Ovary (tissue), 9 donors: ENCODE measurements around the gene FBXO7. TPM values are rescaled to one million over a fixed set of nuclear protein-coding genes. Genes with fewer than 3 reads are reported as not detected.

Experiments
- DNase-seq, 5 donors: peaks; one replicate each; pipeline ENCODE4 v3.0.0-alpha.2; 2019 to 2020
- H3K27ac ChIP-seq, 2 donors: fragments of 200-600 bp; one replicate each; pipeline versions ENCODE4 v1.5.1 to v1.8.0; 2019 to 2022
- H3K27me3 ChIP-seq: fragments of 200-600 bp; one replicate; pipeline ENCODE4 v1.8.0; 2022
- H3K36me3 ChIP-seq: fragments of 200-600 bp; sonication (generic); one replicate; pipeline ENCODE4 v1.5.1; 2019
- H3K4me1 ChIP-seq: one replicate; pipeline ENCODE4 v1.8.1; 2013; ENCODE audit warnings: mild to moderate bottlenecking, moderate library complexity; ENCODE audit not compliant: insufficient read depth
- H3K4me3 ChIP-seq: fragments of 200-600 bp; sonication (generic); one replicate; pipeline ENCODE4 v1.5.1; 2017
- H3K9me3 ChIP-seq, 2 donors: fragments of 200-600 bp in 1 of 2; sonication (generic) in 1 of 2; one replicate each; pipeline versions ENCODE4 v1.5.1 to v1.8.1; 2013 to 2019; ENCODE audit warnings: mild to moderate bottlenecking in 1 of 2, moderate library complexity in 1 of 2
- CTCF ChIP-seq, 3 donors: fragments of 450-650 bp in 2 of 3; fragments of 200-600 bp in 1 of 3; IDR thresholded peaks; one replicate each; pipeline versions ENCODE4 v1.5.1 to v1.8.0; 2016 to 2022; ENCODE audit warnings: antibody characterized with exemption in 3 of 3, mild to moderate bottlenecking in 1 of 3
- EP300 ChIP-seq: sonication (generic); formaldehyde crosslinking; IDR thresholded peaks from one replicate; pipeline ENCODE4 v1.6.1; 2017; ENCODE audit warnings: antibody characterized with exemption
- POLR2A ChIP-seq: fragments of 450-650 bp; IDR thresholded peaks from one replicate; pipeline ENCODE4 v1.6.1; 2017; ENCODE audit warnings: antibody characterized with exemption, mild to moderate bottlenecking, moderate library complexity
- WGBS, 3 donors: extraction: QIAGEN DNeasy Blood & Tissue Kit in 1 of 3; methylation state at CpG; one replicate each; pipeline versions ENCODE4 v1.1.5 to v1.1.7; 2013 to 2017; 5-methylcytosine and 5-hydroxymethylcytosine counted together
- intact Hi-C, 4 donors: fragments of 100-400 bp; cut with DNase I; formaldehyde crosslinking; loops; one replicate each; pipeline versions ENCODE4 v1.11.0 to v1.15.1; 2022 to 2023
- polyA plus RNA-seq, 2 donors: library from polyadenylated mRNA; stranded (reverse); fragments of 200-250 nt in 1 of 2; fragments of 350-450 nt in 1 of 2; fragmentation: Illumina TruSeq in 1 of 2; extraction: RNeasy Lipid Tissue Mini Kit (QIAGEN cat#74804) in 1 of 2; gene quantifications; one replicate each; pipeline ENCODE4 v1.2.3, GENCODE V29; 2013 to 2014
- total RNA-seq, 7 donors: library from RNA; depleted of rRNA in 2 of 7; stranded (reverse); fragments of >200 nt in 2 of 7; fragmentation: NEBNext Ultra II Directional in 3 of 7; extraction: Animal tissue kit (Norgen Biotek cat#: 25700) in 3 of 7; gene quantifications; one replicate each; pipeline versions ENCODE4 v1.1.0 to v1.2.4, GENCODE V29; 2016 to 2023
- donor health status: DM: no; HTN: no; CAD: no; lungs with moderate emphysema.
- donor health status: DM: no; HTN: no; CAD: no.
- donor health status: Bipolar disorder and iron deficiency.
- donor health status: DM: yes; HTN: yes; CAD: no.
- donor health status: DM: no; HTN: no; CAD: no.
- donor health status: DM: yes; HTN: yes; CAD: no.

The FBXO7 gene
- total and polyA plus RNA-seq, 9 donors, result 69.7 to 151 (median 85.6) TPM

GRCh38 chr22:32490279-32490678 is 15.7 kb downstream of the FBXO7 start:
- no peaks in the 10 kb centered on the region for H3K36me3 ChIP-seq
- DNase-seq, result no peak
- WGBS, 3 donors, result 94 to 96% (median 94%) methylated on average over 6 of the region's 6 CpGs
- no peak overlapping the region for H3K4me3 ChIP-seq
- TF ChIP-seq CTCF (IDR thresholded peaks at IDR 0.05) (no peak), POLR2A (no peak), EP300 (no peak)
- intact Hi-C loops, result no loop called here
- H3K9me3 ChIP-seq, result no peaks in the 10 kb centered on the region
- no peak overlapping the region for H3K27ac ChIP-seq
- no peaks in the 10 kb centered on the region for H3K4me1 ChIP-seq
- no peaks in the 10 kb centered on the region for H3K27me3 ChIP-seq

GRCh38 chr22:32492111-32492510 is 17.5 kb downstream of the FBXO7 start:
- Histone ChIP-seq H3K36me3 (no peaks in the 10 kb centered on the region), H3K9me3 (no peaks in the 10 kb centered on the region), H3K27ac (no peak overlapping the region), H3K4me3 (no peak overlapping the region), H3K27me3 (no peaks in the 10 kb centered on the region), H3K4me1 (no peaks in the 10 kb centered on the region)
- no peak for DNase-seq
- WGBS, 3 donors, result 59 to 68% (median 61%) methylated on average over 2 of the region's 2 CpGs
- intact Hi-C loops, result no loop called here
- no peak for TF ChIP-seq CTCF (IDR thresholded peaks at IDR 0.05)
- no peak for TF ChIP-seq POLR2A
- no peak for TF ChIP-seq EP300

GRCh38 chr22:32493551-32493950 is 18.9 kb downstream of the FBXO7 start:
- intact Hi-C loops, result no loop called here
- DNase-seq, result no peak
- WGBS, 3 donors, result 72 to 97% (median 94%) methylated on average over 2 of the region's 2 CpGs
- Histone ChIP-seq H3K4me1 (no peaks in the 10 kb centered on the region), H3K27ac (no peak overlapping the region), H3K27me3 (no peaks in the 10 kb centered on the region), H3K9me3 (no peaks in the 10 kb centered on the region), H3K36me3 (no peaks in the 10 kb centered on the region), H3K4me3 (no peak overlapping the region)
- TF ChIP-seq EP300 (no peak), POLR2A (no peak), CTCF (IDR thresholded peaks at IDR 0.05) (no peak)

- Histone ChIP-seq H3K9me3 (no peaks in the 10 kb centered on the region), H3K4me3 (no peak overlapping the region), H3K27ac (no peak overlapping the region), H3K36me3 (no peaks in the 10 kb centered on the region), H3K4me1 (no peaks in the 10 kb centered on the region), H3K27me3 (no peaks in the 10 kb centered on the region)
- intact Hi-C loops, result no loop called here
- DNase-seq, result no peak
- 67 to 73% (median 69%) methylated on average over 4 of the region's 4 CpGs for WGBS, 3 donors
- no peak for TF ChIP-seq EP300
- TF ChIP-seq POLR2A, result no peak
- no peak for TF ChIP-seq CTCF (IDR thresholded peaks at IDR 0.05)
Observed at GRCh38 chr22:32494971-32495370, 20.4 kb downstream of the FBXO7 start.

GRCh38 chr22:32499666-32500065 is 25.1 kb downstream of the FBXO7 start:
- Histone ChIP-seq H3K27me3 (no peaks in the 10 kb centered on the region), H3K4me3 (no peak overlapping the region), H3K9me3 (no peaks in the 10 kb centered on the region), H3K27ac (no peak overlapping the region), H3K4me1 (no peaks in the 10 kb centered on the region), H3K36me3 (no peaks in the 10 kb centered on the region)
- intact Hi-C loops, result no loop called here
- no peak for TF ChIP-seq EP300
- TF ChIP-seq CTCF (IDR thresholded peaks at IDR 0.05), result no peak
- no peak for TF ChIP-seq POLR2A
- DNase-seq, result no peak
- WGBS, 3 donors, result 44 to 52% (median 47%) methylated on average over 3 of the region's 3 CpGs
